Sigmoid colon (tissue), 4 donors: ENCODE measurements around the gene BMP10.

Experiments
- EP300 ChIP-seq, 4 donors: sonication (generic); formaldehyde crosslinking; IDR thresholded peaks; one replicate each; pipeline ENCODE4 v1.6.1; 2017; ENCODE audit warnings: antibody characterized with exemption in 4 of 4
- POLR2AphosphoS5 ChIP-seq, 4 donors: sonication (generic); formaldehyde crosslinking; IDR thresholded peaks; one replicate each; pipeline ENCODE4 v1.6.1; 2017; ENCODE audit warnings: antibody characterized with exemption in 4 of 4
- TF ChIP-seq, protein P1 (sequence below), 4 experiments: fragments of 450-650 bp in 3 of 4; fragments of 200-600 bp in 1 of 4; IDR thresholded peaks; one replicate each; pipeline ENCODE4 v1.5.1; 2016 to 2019; ENCODE audit warnings: antibody characterized with exemption in 4 of 4, mild to moderate bottlenecking in 3 of 4, moderate library complexity in 2 of 4

DNA sequence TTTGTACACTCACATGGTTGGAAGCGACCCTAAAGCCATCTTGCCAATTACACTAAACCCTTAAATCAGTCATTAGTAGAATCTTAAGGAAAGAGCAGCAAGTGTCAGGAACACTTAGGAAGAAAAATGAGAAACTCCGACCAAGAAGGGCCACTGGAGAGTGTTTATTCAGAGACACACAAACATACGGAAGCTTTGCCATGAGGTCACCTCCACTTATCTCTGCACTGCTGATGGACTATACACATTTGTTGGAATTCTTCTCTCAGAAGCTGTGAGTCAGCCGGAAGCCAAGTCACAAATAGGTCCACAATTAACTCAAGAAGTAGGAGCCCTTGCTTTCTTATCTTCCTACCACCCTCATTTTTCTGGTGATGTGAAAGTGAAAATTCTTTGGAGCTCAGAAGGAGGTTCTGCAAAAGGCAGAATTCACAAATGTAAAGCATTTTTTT is 21.6 kb downstream of the BMP10 start:
- TF ChIP-seq, protein P1, sequence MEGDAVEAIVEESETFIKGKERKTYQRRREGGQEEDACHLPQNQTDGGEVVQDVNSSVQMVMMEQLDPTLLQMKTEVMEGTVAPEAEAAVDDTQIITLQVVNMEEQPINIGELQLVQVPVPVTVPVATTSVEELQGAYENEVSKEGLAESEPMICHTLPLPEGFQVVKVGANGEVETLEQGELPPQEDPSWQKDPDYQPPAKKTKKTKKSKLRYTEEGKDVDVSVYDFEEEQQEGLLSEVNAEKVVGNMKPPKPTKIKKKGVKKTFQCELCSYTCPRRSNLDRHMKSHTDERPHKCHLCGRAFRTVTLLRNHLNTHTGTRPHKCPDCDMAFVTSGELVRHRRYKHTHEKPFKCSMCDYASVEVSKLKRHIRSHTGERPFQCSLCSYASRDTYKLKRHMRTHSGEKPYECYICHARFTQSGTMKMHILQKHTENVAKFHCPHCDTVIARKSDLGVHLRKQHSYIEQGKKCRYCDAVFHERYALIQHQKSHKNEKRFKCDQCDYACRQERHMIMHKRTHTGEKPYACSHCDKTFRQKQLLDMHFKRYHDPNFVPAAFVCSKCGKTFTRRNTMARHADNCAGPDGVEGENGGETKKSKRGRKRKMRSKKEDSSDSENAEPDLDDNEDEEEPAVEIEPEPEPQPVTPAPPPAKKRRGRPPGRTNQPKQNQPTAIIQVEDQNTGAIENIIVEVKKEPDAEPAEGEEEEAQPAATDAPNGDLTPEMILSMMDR (IDR thresholded peaks at IDR 0.05), result no peak
- no peak for TF ChIP-seq EP300 (IDR thresholded peaks at IDR 0.05)
- TF ChIP-seq POLR2AphosphoS5 (IDR thresholded peaks at IDR 0.05), result no peak
